Natural killer cell (primary cell): ENCODE measurements around the gene SEMA3A. TPM values are rescaled to one million over a fixed set of nuclear protein-coding genes. Genes with fewer than 3 reads are reported as not detected.

Experiments used
- ATAC-seq, 3 donors: fragments of 150-1000 bp in 2 of 3; fragments of 200-7000 bp in 1 of 3; cut with Tn5 transposase; 1 replicate in 1 of 3; 2 replicates in 2 of 3; pipeline ENCODE4 v1.10.0; 2021; ENCODE audit warnings: mild to moderate bottlenecking in 2 of 3, moderate library complexity in 2 of 3
- DNase-seq, 2 donors: peaks; one replicate each; pipeline versions ENCODE4 v3.0.0 to v3.0.0-alpha.2; 2013 to 2021; ENCODE audit warnings: mixed read lengths in 1 of 2
- H3K27ac ChIP-seq: one replicate; pipeline ENCODE4 v1.5.1; 2013; ENCODE audit warnings: mild to moderate bottlenecking, low read length
- H3K27me3 ChIP-seq: one replicate; pipeline ENCODE4 v1.6.1; 2013; ENCODE audit warnings: low read length; ENCODE audit not compliant: control insufficient read depth, insufficient read depth
- H3K36me3 ChIP-seq: one replicate; pipeline ENCODE4 v1.6.1; 2013; ENCODE audit warnings: low read length; ENCODE audit not compliant: control insufficient read depth, insufficient read depth
- H3K4me1 ChIP-seq: one replicate; pipeline ENCODE4 v1.6.1; 2013; ENCODE audit warnings: low read length; ENCODE audit not compliant: control insufficient read depth, insufficient read depth
- H3K4me3 ChIP-seq: one replicate; pipeline ENCODE4 v1.5.1; 2013; ENCODE audit warnings: low read length
- H3K9me3 ChIP-seq: one replicate; pipeline ENCODE4 v1.6.1; 2013; ENCODE audit warnings: low read length; ENCODE audit not compliant: control insufficient read depth, insufficient read depth
- H3K27ac Mint-ChIP-seq, 2 donors: one replicate each; pipeline ENCODE4 v1.8.0; 2022; ENCODE audit warnings: mild to moderate bottlenecking in 2 of 2, mixed read lengths in 2 of 2, moderate library complexity in 1 of 2
- H3K27me3 Mint-ChIP-seq, 2 donors: one replicate each; pipeline ENCODE4 v1.8.0; 2022; ENCODE audit warnings: low read depth in 2 of 2, mixed read lengths in 2 of 2
- H3K36me3 Mint-ChIP-seq: one replicate; pipeline ENCODE4 v1.8.0; 2022; ENCODE audit warnings: mixed read lengths
- H3K4me1 Mint-ChIP-seq, 2 donors: one replicate each; pipeline ENCODE4 v1.8.0; 2022; ENCODE audit warnings: mixed read lengths in 2 of 2
- H3K4me3 Mint-ChIP-seq: one replicate; pipeline ENCODE4 v1.8.0; 2022; ENCODE audit warnings: mild to moderate bottlenecking, moderate library complexity, mixed read lengths
- H3K9me3 Mint-ChIP-seq, 2 donors: one replicate each; pipeline ENCODE4 v1.8.0; 2022; ENCODE audit warnings: mixed read lengths in 2 of 2
- CTCF ChIP-seq: fragments of 200-600 bp; IDR thresholded peaks from one replicate; pipeline ENCODE4 v1.8.0; 2022; ENCODE audit warnings: antibody characterized with exemption
- WGBS: methylation state at CpG from one replicate; pipeline ENCODE4 v1.1.7; 2013; ENCODE audit warnings: missing lambda C conversion rate; ENCODE audit not compliant: insufficient coverage; 5-methylcytosine and 5-hydroxymethylcytosine counted together
- intact Hi-C: fragments of 100-400 bp; cut with micrococcal nuclease; formaldehyde crosslinking; loops from one replicate; pipeline ENCODE4 v1.14.2; 2022
- total RNA-seq, 4 donors: library from RNA; stranded (reverse); fragments of 120-200 nt in 1 of 4; gene quantifications; one replicate each; pipeline versions ENCODE4 v1.2.3 to v1.2.4, GENCODE V29; 2013 to 2022

The SEMA3A gene
- total RNA-seq, 3 donors from 2014 or later (not counting 1 experiment from before 2014, with no cell fraction given): 0.13 to 0.21 TPM; not detected in 1

GRCh38 chr7:84228526-84228925 is 33.9 kb upstream of the SEMA3A start:
- Mint-ChIP-seq H3K9me3 (peaks cover 12 to 14% of the 10 kb centered on the region in 2 donors), H3K27ac (no peak overlapping the region), H3K27me3 (no peaks in the 10 kb centered on the region), H3K4me1 (no peaks in the 10 kb centered on the region), H3K4me3 (no peak overlapping the region), H3K36me3 (no peaks in the 10 kb centered on the region)
- no peaks in the 10 kb centered on the region for H3K9me3 ChIP-seq
- ATAC-seq (no peak), DNase-seq (no peak)
- no peak for TF ChIP-seq CTCF
- H3K4me1 ChIP-seq: no peaks in the 10 kb centered on the region
- H3K4me3 ChIP-seq: no peak overlapping the region
- no peaks in the 10 kb centered on the region for H3K36me3 ChIP-seq
- 79% methylated on average over 1 of the region's 2 CpGs for WGBS
- intact Hi-C loops: no loop called here
- no peak overlapping the region for H3K27ac ChIP-seq
- H3K27me3 ChIP-seq: no peaks in the 10 kb centered on the region

GRCh38 chr7:84226759-84227158 is 32.2 kb upstream of the SEMA3A start:
- Histone ChIP-seq H3K4me1 (no peaks in the 10 kb centered on the region), H3K9me3 (no peaks in the 10 kb centered on the region), H3K27ac (no peak overlapping the region), H3K27me3 (no peaks in the 10 kb centered on the region), H3K36me3 (no peaks in the 10 kb centered on the region), H3K4me3 (no peak overlapping the region)
- ATAC-seq: no peak
- intact Hi-C loops: no loop called here
- no peaks in the 10 kb centered on the region for H3K27me3 Mint-ChIP-seq
- no peaks in the 10 kb centered on the region for H3K4me1 Mint-ChIP-seq
- no peaks in the 10 kb centered on the region for H3K36me3 Mint-ChIP-seq
- peaks cover 12 to 14% of the 10 kb centered on the region in 2 donors for H3K9me3 Mint-ChIP-seq
- H3K27ac Mint-ChIP-seq: no peak overlapping the region
- no peak overlapping the region for H3K4me3 Mint-ChIP-seq
- WGBS: no CpG with 5 or more reads among the region's 2 CpGs
- no peak for DNase-seq
- no peak for TF ChIP-seq CTCF

- Histone ChIP-seq H3K4me3 (no peak overlapping the region), H3K9me3 (no peaks in the 10 kb centered on the region), H3K4me1 (no peaks in the 10 kb centered on the region), H3K27me3 (no peaks in the 10 kb centered on the region), H3K27ac (no peak overlapping the region), H3K36me3 (no peaks in the 10 kb centered on the region)
- Mint-ChIP-seq H3K27me3 (no peaks in the 10 kb centered on the region), H3K4me3 (no peak overlapping the region), H3K27ac (no peak overlapping the region), H3K9me3 (peaks cover 3 to 6% of the 10 kb centered on the region in 2 donors), H3K4me1 (no peaks in the 10 kb centered on the region), H3K36me3 (no peaks in the 10 kb centered on the region)
- 40% methylated on average over 2 of the region's 2 CpGs for WGBS
- intact Hi-C loops: no loop called here
- TF ChIP-seq CTCF: no peak
- ATAC-seq (no peak), DNase-seq (no peak)
Measured at GRCh38 chr7:84224505-84224904, 29.9 kb upstream of the SEMA3A start.

- no peaks in the 10 kb centered on the region for H3K4me1 Mint-ChIP-seq
- DNase-seq (no peak), ATAC-seq (no peak)
- Histone ChIP-seq H3K9me3 (no peaks in the 10 kb centered on the region), H3K36me3 (no peaks in the 10 kb centered on the region), H3K27ac (no peak overlapping the region), H3K4me3 (no peak overlapping the region), H3K27me3 (no peaks in the 10 kb centered on the region), H3K4me1 (no peaks in the 10 kb centered on the region)
- no peak for TF ChIP-seq CTCF
- H3K27me3 Mint-ChIP-seq: no peaks in the 10 kb centered on the region
- no peak overlapping the region for H3K27ac Mint-ChIP-seq
- H3K9me3 Mint-ChIP-seq: peaks cover 4% of the 10 kb centered on the region in 2 donors
- no peaks in the 10 kb centered on the region for H3K36me3 Mint-ChIP-seq
- no CpG with 5 or more reads among the region's 2 CpGs for WGBS
- intact Hi-C loops: no loop called here
- no peak overlapping the region for H3K4me3 Mint-ChIP-seq
Measured at GRCh38 chr7:84219310-84219709, 24.7 kb upstream of the SEMA3A start.
